Chondrocyte (in vitro differentiated cells): Measurements from ENCODE around the gene MRTFB. TPM values are rescaled to one million over a fixed set of nuclear protein-coding genes. Genes with fewer than 3 reads are reported as not detected.
"Not testable (repeated sequence)": the region's sequence is repeated elsewhere in the genome, so short reads cannot be mapped to it uniquely, and the experiment has no call there.

ENCODE experiments used
- DNase-seq: peaks from one replicate; pipeline ENCODE4 v3.0.0; 2021; ENCODE audit warnings: mixed read lengths, low spot score
- H3K27ac Mint-ChIP-seq: one replicate; pipeline ENCODE4 v1.8.0; 2021; ENCODE audit warnings: mild to moderate bottlenecking, moderate library complexity, mixed read lengths; ENCODE audit not compliant: unreplicated experiment
- H3K27me3 Mint-ChIP-seq: 2 replicates; pipeline ENCODE4 v1.8.0; 2021; ENCODE audit warnings: low read depth, mixed read lengths
- H3K36me3 Mint-ChIP-seq: 2 replicates; pipeline ENCODE4 v1.8.0; 2021; ENCODE audit warnings: low read depth, mixed read lengths
- H3K4me1 Mint-ChIP-seq: 2 replicates; pipeline ENCODE4 v1.8.0; 2021; ENCODE audit warnings: low read depth, mild to moderate bottlenecking, mixed read lengths
- H3K4me3 Mint-ChIP-seq: one replicate; pipeline ENCODE4 v1.8.0; 2021; ENCODE audit warnings: mild to moderate bottlenecking, moderate library complexity, mixed read lengths; ENCODE audit not compliant: unreplicated experiment
- H3K9me3 Mint-ChIP-seq: 2 replicates; pipeline ENCODE4 v1.8.0; 2021; ENCODE audit warnings: low read depth, mixed read lengths
- total RNA-seq: library from RNA; stranded (reverse); gene quantifications from 3 replicates; pipeline ENCODE4 v1.2.1, GENCODE V29; 2021
- TF ChIP-seq, protein P1 (sequence below): fragments of 200-600 bp; sonication (generic); IDR thresholded peaks from 2 replicates; pipeline ENCODE4 v1.5.0; 2021; ENCODE audit warnings: antibody characterized with exemption, mild to moderate bottlenecking, moderate library complexity

Gene MRTFB
- total RNA-seq, 1 donor from 2014 or later = 32.2 TPM

DNA sequence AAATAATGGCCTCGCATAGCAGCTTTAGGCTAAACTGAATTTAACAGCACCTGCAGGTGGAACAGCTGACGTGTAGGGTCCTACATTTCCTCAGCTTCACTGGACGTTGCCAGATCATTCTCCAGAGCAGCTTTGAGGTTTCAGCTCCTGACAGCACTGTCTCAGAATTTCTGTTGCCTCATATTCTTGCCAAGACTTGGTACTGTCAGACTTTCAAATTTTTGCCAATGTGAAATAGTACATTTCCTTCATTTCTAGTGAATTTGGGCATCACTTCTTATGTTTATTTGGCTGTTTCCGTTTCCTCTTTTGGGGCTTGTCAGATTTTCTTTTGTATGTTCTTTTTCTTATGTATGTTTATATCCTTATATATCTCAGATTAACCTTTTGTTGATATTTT is 48.7 kb downstream of the MRTFB start:
- no peak overlapping the region for H3K4me3 Mint-ChIP-seq
- H3K27ac Mint-ChIP-seq = no peak overlapping the region
- peaks cover 6% of the 10 kb centered on the region for H3K9me3 Mint-ChIP-seq
- TF ChIP-seq, protein P1, sequence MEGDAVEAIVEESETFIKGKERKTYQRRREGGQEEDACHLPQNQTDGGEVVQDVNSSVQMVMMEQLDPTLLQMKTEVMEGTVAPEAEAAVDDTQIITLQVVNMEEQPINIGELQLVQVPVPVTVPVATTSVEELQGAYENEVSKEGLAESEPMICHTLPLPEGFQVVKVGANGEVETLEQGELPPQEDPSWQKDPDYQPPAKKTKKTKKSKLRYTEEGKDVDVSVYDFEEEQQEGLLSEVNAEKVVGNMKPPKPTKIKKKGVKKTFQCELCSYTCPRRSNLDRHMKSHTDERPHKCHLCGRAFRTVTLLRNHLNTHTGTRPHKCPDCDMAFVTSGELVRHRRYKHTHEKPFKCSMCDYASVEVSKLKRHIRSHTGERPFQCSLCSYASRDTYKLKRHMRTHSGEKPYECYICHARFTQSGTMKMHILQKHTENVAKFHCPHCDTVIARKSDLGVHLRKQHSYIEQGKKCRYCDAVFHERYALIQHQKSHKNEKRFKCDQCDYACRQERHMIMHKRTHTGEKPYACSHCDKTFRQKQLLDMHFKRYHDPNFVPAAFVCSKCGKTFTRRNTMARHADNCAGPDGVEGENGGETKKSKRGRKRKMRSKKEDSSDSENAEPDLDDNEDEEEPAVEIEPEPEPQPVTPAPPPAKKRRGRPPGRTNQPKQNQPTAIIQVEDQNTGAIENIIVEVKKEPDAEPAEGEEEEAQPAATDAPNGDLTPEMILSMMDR = no peak
- H3K4me1 Mint-ChIP-seq = peaks cover 12% of the 10 kb centered on the region
- H3K27me3 Mint-ChIP-seq = no peaks in the 10 kb centered on the region
- DNase-seq = no peak
- H3K36me3 Mint-ChIP-seq = no peaks in the 10 kb centered on the region

DNA sequence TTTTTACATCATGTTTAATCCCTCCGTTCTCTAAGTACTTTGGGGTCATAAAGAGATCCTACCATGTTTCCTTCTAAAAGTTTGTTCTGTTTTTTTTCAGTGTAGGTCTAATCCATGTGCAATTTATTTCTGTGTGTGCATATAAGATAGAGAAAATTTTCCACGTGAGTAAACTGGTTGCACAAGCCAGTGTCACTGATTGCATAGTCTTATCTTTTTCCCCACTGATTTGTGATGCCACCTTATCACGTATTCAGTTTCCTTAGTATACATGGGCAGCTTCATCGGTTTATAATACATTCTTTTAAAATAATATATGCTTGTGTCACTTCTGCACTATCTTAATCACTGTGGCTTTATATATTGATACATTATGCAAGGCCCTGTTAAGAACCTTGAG is 49.2 kb downstream of the MRTFB start:
- H3K27ac Mint-ChIP-seq = no peak overlapping the region
- no peaks in the 10 kb centered on the region for H3K36me3 Mint-ChIP-seq
- DNase-seq = no peak
- H3K27me3 Mint-ChIP-seq = no peaks in the 10 kb centered on the region
- peaks cover 11% of the 10 kb centered on the region for H3K4me1 Mint-ChIP-seq
- peaks cover 6% of the 10 kb centered on the region for H3K9me3 Mint-ChIP-seq
- TF ChIP-seq, protein P1 = no peak
- no peak overlapping the region for H3K4me3 Mint-ChIP-seq

DNA sequence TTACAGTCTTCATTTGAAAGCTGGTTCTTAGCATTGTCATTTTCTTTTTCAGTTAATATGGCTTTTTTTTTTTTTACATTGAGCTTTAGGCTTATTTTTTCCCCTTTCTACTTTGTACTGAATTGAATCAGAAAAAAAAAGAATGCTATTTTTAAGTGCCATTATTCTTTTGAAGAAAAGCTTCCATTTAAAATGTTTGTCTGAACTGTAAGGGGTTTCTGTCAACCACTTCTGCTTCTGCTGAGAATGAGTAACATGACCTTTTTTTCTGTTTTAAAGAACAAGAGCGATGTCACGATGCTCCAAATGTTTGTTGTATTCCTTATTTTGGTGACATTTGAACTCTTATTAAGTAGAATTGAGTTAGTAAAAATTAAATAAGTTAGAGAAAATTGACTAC is 50.0 kb downstream of the MRTFB start:
- no peaks in the 10 kb centered on the region for H3K36me3 Mint-ChIP-seq
- DNase-seq = no peak
- no peak overlapping the region for H3K4me3 Mint-ChIP-seq
- H3K4me1 Mint-ChIP-seq = peaks cover 17% of the 10 kb centered on the region
- H3K27me3 Mint-ChIP-seq = no peaks in the 10 kb centered on the region
- TF ChIP-seq, protein P1 = no peak
- no peak overlapping the region for H3K27ac Mint-ChIP-seq
- H3K9me3 Mint-ChIP-seq = peaks cover 6% of the 10 kb centered on the region

DNA sequence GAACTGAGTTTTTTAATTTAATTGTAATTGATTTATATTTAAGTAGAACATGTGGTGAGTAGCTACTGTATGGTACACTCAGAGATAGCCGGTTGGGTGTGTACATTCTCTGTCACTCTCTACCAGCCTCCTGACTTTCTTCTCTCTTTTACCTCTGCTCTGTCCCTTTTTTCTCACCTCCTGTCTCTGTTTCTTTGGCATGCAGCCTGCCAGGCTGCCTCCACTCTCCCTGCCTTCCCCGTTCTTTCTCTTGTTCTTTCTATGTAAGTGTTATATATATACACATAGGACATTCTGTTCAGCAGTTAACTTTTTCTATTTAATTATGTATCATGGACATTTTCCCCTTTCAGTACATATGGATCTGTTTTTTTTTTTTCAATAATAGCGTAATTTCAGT is 50.8 kb downstream of the MRTFB start:
- H3K36me3 Mint-ChIP-seq = no peaks in the 10 kb centered on the region
- H3K27me3 Mint-ChIP-seq = no peaks in the 10 kb centered on the region
- no peak for DNase-seq
- peaks cover 20% of the 10 kb centered on the region for H3K4me1 Mint-ChIP-seq
- peak overlapping the region; percentile 66 for H3K27ac Mint-ChIP-seq
- TF ChIP-seq, protein P1 = no peak
- no peak overlapping the region for H3K4me3 Mint-ChIP-seq
- H3K9me3 Mint-ChIP-seq = peaks cover 6% of the 10 kb centered on the region

DNA sequence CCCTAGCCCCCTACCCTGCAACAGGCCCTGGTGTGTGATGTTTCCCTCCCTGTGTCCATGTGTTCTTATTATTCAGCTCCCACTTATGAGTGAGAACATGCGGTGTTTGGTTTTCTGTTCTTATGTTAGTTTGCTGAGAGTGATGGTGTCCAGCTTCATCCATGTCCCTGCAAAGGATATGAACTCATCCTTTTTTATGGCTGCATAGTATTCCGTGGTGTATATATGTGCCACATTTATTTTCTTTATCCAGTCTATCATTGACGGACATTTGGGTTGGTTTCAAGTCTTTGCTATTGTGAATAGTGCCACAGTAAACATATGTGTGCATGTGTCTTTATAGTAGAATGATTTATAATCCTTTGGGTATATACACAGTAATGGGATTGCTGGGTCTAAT is 51.3 kb downstream of the MRTFB start:
- not testable (repeated sequence) for H3K4me3 Mint-ChIP-seq

DNA sequence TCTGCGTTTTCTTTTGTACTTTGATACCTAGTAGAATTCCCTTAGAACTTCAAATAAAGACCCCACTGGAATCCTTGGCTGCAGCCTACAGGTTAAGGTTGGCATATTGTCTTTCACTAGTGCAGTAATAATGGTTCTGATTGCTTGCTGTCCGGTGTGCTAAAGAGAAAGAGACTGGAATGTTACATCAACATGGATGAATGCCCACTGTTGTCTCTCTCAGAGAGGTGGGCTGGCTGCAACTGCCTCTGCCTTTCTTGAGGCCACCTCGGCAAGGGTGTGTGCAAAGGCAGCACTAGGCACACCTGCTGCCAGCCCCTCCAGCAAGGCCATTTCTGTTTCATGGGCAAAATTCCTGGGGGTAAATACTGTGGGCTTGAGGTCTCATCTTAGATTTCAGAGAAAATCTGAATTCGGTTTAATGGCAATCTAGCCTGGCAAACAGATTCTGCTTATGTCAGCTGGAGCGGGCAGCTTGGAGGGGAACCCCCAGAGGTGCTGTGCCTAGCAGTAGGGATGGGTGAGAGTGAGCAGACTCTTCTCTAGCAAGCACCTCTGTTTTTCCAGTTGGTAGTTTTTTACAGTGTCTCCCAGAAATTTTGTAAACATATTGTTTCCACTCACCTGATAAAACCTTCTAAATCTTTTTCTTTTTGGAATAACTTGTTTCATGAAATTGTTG is 54.0 kb downstream of the MRTFB start:
- H3K27ac Mint-ChIP-seq = peak overlapping the region; percentile 42
- H3K9me3 Mint-ChIP-seq = peaks cover 6% of the 10 kb centered on the region
- peaks cover 17% of the 10 kb centered on the region for H3K4me1 Mint-ChIP-seq
- H3K27me3 Mint-ChIP-seq = no peaks in the 10 kb centered on the region
- no peak overlapping the region for H3K4me3 Mint-ChIP-seq
- TF ChIP-seq, protein P1 = no peak
- no peaks in the 10 kb centered on the region for H3K36me3 Mint-ChIP-seq
- DNase-seq = no peak

More for the DNA sequence above, 51.3 kb downstream of the MRTFB start:
- H3K27me3 Mint-ChIP-seq, H3K36me3 Mint-ChIP-seq, H3K9me3 Mint-ChIP-seq, H3K27ac Mint-ChIP-seq, DNase-seq: not testable (repeated sequence)
- H3K4me1 Mint-ChIP-seq = peaks cover 17% of the 10 kb centered on the region
